Glutamatergic neuron (in vitro differentiated cells): ENCODE data around the gene SP6. TPM values are rescaled to one million over a fixed set of nuclear protein-coding genes. Genes with fewer than 3 reads are reported as not detected.
A peak's percentile ranks its signal among the peaks of the same experiment; 100 is the strongest.

Experiments used
- DNase-seq: peaks from one replicate; pipeline ENCODE4 v3.0.0; 2022
- H3K27ac Mint-ChIP-seq: one replicate; pipeline ENCODE4 v1.8.0; 2020; ENCODE audit warnings: mild to moderate bottlenecking, mixed read lengths, inconsistent platforms; ENCODE audit not compliant: unreplicated experiment
- H3K27me3 Mint-ChIP-seq: one replicate; pipeline ENCODE4 v1.8.0; 2020; ENCODE audit warnings: mild to moderate bottlenecking, moderate library complexity, mixed read lengths, inconsistent platforms; ENCODE audit not compliant: unreplicated experiment
- H3K36me3 Mint-ChIP-seq: one replicate; pipeline ENCODE4 v1.8.0; 2020; ENCODE audit warnings: mild to moderate bottlenecking, mixed read lengths, inconsistent platforms; ENCODE audit not compliant: unreplicated experiment
- H3K4me1 Mint-ChIP-seq: one replicate; pipeline ENCODE4 v1.8.0; 2020; ENCODE audit warnings: mild to moderate bottlenecking, low read depth, mixed read lengths, inconsistent platforms; ENCODE audit not compliant: unreplicated experiment
- H3K4me3 Mint-ChIP-seq: one replicate; pipeline ENCODE4 v1.8.0; 2020; ENCODE audit warnings: mild to moderate bottlenecking, mixed read lengths, inconsistent platforms; ENCODE audit not compliant: unreplicated experiment
- H3K9me3 Mint-ChIP-seq: one replicate; pipeline ENCODE4 v1.8.0; 2020; ENCODE audit warnings: mild to moderate bottlenecking, moderate library complexity, mixed read lengths, inconsistent platforms; ENCODE audit not compliant: unreplicated experiment
- total RNA-seq: library from RNA; stranded (reverse); fragmentation: NEBNext Ultra II Directional; extraction: Animal tissue kit (Norgen Biotek cat#: 25700); gene quantifications from one replicate; pipeline ENCODE4 v1.2.1, GENCODE V29; 2021; ENCODE audit not compliant: unreplicated experiment
- TF ChIP-seq, protein P1 (sequence below): fragments of 200-600 bp; sonication (generic); IDR thresholded peaks from one replicate; pipeline ENCODE4 v1.5.0; 2021; ENCODE audit not compliant: partially characterized antibody, unreplicated experiment

The SP6 gene
- total RNA-seq, 1 donor from 2014 or later, result 1.7 TPM

DNA sequence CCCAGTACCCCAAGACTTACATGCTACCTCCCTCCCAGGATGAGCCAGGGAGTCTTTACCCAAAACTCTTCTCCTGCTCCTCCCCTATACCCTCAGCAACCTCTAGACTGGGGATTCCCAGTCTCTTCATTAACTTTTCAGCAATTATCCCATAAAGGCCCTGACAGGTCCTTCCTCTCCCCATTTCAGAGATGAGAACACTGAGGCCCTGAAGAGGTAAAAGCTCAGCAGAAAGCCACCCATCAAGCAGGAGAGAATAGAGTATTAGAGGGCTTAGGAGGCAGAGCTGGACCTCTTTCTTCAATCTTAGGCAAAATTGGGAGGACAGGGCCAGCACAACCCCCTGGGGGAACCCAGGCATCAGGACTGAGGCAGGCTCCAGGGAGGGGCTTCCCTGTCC lies 5.9 kb upstream of the SP6 start:
- no peak for DNase-seq
- Mint-ChIP-seq H3K27me3 (peaks cover 24% of the 10 kb centered on the region), H3K4me3 (no peak overlapping the region), H3K4me1 (peaks cover 15% of the 10 kb centered on the region), H3K27ac (no peak overlapping the region), H3K36me3 (no peaks in the 10 kb centered on the region), H3K9me3 (peaks cover 4% of the 10 kb centered on the region)
- TF ChIP-seq, protein P1, sequence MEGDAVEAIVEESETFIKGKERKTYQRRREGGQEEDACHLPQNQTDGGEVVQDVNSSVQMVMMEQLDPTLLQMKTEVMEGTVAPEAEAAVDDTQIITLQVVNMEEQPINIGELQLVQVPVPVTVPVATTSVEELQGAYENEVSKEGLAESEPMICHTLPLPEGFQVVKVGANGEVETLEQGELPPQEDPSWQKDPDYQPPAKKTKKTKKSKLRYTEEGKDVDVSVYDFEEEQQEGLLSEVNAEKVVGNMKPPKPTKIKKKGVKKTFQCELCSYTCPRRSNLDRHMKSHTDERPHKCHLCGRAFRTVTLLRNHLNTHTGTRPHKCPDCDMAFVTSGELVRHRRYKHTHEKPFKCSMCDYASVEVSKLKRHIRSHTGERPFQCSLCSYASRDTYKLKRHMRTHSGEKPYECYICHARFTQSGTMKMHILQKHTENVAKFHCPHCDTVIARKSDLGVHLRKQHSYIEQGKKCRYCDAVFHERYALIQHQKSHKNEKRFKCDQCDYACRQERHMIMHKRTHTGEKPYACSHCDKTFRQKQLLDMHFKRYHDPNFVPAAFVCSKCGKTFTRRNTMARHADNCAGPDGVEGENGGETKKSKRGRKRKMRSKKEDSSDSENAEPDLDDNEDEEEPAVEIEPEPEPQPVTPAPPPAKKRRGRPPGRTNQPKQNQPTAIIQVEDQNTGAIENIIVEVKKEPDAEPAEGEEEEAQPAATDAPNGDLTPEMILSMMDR, result no peak

DNA sequence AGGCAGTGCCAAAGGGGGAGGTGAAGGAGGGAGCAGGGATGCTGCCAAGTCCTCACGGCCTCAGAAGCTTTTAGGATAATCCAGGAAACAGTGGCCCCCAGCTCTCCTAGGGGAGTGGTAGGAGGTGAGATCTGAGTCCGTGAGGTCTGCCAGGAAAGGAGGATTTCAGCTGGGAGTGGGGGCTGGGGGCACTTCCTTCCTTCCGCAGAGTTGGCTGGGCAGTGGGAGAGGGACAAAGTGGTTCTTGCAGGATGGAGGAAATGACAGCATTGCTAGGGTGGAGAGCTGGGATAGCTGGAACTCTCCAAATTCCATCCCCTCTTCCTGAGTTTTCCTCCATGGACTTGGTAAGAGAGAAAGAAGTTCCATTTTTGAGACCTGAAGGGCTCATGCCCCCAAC lies 4.8 kb upstream of the SP6 start:
- peaks cover 4% of the 10 kb centered on the region for H3K9me3 Mint-ChIP-seq
- peaks cover 17% of the 10 kb centered on the region for H3K4me1 Mint-ChIP-seq
- no peak for DNase-seq
- H3K36me3 Mint-ChIP-seq, result no peaks in the 10 kb centered on the region
- peaks cover 24% of the 10 kb centered on the region for H3K27me3 Mint-ChIP-seq
- no peak overlapping the region for H3K4me3 Mint-ChIP-seq
- TF ChIP-seq, protein P1, result no peak
- no peak overlapping the region for H3K27ac Mint-ChIP-seq

- Mint-ChIP-seq H3K4me3 (peak overlapping the region; percentile 58), H3K9me3 (peaks cover 2% of the 10 kb centered on the region), H3K27ac (peak overlapping the region; percentile 45), H3K27me3 (peaks cover 23% of the 10 kb centered on the region), H3K36me3 (no peaks in the 10 kb centered on the region), H3K4me1 (peaks cover 17% of the 10 kb centered on the region)
- TF ChIP-seq, protein P1, result no peak
- no peak for DNase-seq
These were observed 2.7 kb upstream of the SP6 start for GRCh38 chr17:47853616-47854015.

DNA sequence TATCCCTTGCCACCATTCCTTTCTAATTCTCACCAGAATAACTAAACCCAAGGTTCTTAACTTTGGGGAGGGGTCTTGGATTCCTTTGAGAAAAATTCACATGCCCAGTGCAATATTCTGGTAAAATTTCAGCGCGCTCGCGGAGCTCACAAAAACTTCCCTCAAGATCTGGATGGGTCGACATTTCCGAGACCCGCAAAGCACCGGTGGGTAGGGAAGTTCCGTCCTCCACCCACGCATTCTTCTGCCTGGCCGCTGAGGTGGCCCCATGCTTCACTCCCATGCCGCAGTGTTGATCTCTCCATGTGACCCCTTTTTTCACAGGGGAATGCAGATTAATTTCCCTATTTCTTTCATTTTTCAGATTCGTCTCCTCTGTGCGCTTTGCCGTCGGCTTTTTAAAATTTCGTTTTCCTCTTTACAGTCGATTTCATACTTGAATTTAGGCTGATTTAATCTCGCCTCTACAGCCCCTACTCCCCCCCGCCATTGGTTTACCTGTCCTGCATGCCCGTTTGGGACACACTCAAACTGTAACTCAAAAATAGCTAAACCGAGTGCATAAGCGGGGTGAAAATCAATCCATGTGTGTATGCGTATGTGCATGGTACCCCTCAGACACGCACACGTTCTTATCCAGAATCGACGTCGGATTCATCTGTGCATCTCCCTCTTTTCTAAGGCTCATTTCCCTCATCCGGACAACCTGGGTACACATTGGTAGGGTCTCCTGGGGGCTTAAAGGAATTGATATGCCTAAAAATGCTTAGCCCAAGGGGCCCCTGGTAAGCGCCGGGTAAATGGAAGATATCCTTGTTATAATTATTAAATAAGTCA lies 1.4 kb upstream of the SP6 start:
- Mint-ChIP-seq H3K4me1 (peaks cover 17% of the 10 kb centered on the region), H3K27ac (no peak overlapping the region), H3K9me3 (peaks cover 2% of the 10 kb centered on the region), H3K27me3 (peaks cover 23% of the 10 kb centered on the region), H3K36me3 (no peaks in the 10 kb centered on the region), H3K4me3 (peak overlapping the region; percentile 40)
- DNase-seq, result no peak
- TF ChIP-seq, protein P1, result no peak

GRCh38 chr17:47851764-47852112 lies 775 bp upstream of the SP6 start:
- peaks cover 2% of the 10 kb centered on the region for H3K9me3 Mint-ChIP-seq

More at GRCh38 chr17:47851764-47852112, 775 bp upstream of the SP6 start:
- Mint-ChIP-seq H3K36me3 (no peaks in the 10 kb centered on the region), H3K4me1 (peaks cover 17% of the 10 kb centered on the region), H3K27me3 (peaks cover 23% of the 10 kb centered on the region), H3K4me3 (peak overlapping the region; percentile 40), H3K27ac (no peak overlapping the region)
- no peak for DNase-seq
- TF ChIP-seq, protein P1, result no peak
